ENCODE results near the gene ITPR1.

Gene ITPR1

DNA sequence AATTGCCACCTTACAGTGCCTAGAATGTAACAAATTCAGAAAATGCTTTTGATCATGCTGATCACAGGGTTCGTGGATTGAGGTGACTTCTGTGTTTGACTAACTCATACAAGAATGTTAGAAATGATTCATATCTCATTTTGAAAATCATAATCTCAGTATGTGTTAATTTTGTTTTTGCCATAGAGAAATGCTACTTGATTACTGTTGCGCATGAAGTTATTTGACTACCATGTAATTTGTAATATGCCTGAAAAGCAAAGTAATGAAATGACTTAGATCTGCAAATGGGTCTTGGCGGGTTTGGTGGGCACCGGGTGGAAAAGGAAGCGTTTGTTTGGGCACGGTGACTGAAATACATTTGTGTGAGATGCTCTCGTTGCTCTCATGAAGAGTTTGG lies 312.5 kb downstream of the ITPR1 start:
- no peak for ATAC-seq
- no peak for TF ChIP-seq ZFP30 (CRISPR knock-in tag; IDR thresholded peaks at IDR 0.05)
- no peak for TF ChIP-seq CSDC2 (CRISPR knock-in tag; IDR thresholded peaks at IDR 0.05)
- TF ChIP-seq, protein P1, sequence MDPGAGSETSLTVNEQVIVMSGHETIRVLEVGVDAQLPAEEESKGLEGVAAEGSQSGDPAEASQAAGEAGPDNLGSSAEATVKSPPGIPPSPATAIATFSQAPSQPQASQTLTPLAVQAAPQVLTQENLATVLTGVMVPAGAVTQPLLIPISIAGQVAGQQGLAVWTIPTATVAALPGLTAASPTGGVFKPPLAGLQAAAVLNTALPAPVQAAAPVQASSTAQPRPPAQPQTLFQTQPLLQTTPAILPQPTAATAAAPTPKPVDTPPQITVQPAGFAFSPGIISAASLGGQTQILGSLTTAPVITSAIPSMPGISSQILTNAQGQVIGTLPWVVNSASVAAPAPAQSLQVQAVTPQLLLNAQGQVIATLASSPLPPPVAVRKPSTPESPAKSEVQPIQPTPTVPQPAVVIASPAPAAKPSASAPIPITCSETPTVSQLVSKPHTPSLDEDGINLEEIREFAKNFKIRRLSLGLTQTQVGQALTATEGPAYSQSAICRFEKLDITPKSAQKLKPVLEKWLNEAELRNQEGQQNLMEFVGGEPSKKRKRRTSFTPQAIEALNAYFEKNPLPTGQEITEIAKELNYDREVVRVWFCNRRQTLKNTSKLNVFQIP (CRISPR knock-in tag; IDR thresholded peaks at IDR 0.05; ENCODE audit: borderline replicate concordance, low read depth) = no peak
- no peak for TF ChIP-seq ZNF70 (CRISPR knock-in tag; IDR thresholded peaks at IDR 0.05)
- TF ChIP-seq ZFP3 (CRISPR knock-in tag; IDR thresholded peaks at IDR 0.05) = no peak
- TF ChIP-seq ZC3H10 (CRISPR knock-in tag; IDR thresholded peaks at IDR 0.05) = no peak
- no peak for TF ChIP-seq GLIS3 (CRISPR knock-in tag; IDR thresholded peaks at IDR 0.05)
- no peak for TF ChIP-seq ZNF565 (CRISPR knock-in tag; conservative IDR thresholded peaks at IDR 0.05; ENCODE audit: low read depth)

DNA sequence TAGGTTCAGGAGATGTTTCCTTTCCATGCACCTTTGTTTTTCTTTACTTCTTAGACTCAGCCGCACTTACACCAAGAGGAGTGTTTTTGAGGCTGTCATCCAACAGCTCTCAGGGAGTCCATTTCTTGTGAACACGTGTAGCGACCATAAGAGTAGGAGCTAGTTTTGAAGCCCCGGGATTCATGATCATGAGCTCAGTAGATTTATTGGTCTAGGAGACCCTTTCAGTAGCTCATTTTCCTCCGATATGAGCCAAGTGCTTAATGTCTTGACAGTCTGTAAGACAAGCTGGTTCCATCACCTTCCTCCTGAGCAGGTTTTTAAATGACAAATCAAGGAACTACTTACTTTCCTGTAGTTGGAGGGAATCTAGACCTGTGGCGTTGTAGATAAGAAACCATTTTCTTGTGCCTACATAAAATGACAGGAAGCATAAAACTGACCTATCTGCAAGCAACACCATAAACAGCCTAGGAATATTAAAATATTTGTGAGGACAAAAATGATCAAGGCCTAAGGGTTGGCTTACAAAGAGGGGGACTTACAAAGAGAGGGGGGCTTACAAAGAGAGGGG lies 313.5 kb downstream of the ITPR1 start:
- no peak for ATAC-seq
- TF ChIP-seq, protein P2, sequence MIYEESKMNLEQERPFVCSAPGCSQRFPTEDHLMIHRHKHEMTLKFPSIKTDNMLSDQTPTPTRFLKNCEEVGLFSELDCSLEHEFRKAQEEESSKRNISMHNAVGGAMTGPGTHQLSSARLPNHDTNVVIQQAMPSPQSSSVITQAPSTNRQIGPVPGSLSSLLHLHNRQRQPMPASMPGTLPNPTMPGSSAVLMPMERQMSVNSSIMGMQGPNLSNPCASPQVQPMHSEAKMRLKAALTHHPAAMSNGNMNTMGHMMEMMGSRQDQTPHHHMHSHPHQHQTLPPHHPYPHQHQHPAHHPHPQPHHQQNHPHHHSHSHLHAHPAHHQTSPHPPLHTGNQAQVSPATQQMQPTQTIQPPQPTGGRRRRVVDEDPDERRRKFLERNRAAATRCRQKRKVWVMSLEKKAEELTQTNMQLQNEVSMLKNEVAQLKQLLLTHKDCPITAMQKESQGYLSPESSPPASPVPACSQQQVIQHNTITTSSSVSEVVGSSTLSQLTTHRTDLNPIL (CRISPR knock-in tag; IDR thresholded peaks at IDR 0.05; ENCODE audit: low read depth) = no peak
- TF ChIP-seq ZFP30 (CRISPR knock-in tag; IDR thresholded peaks at IDR 0.05) = no peak
- TF ChIP-seq, protein P3, sequence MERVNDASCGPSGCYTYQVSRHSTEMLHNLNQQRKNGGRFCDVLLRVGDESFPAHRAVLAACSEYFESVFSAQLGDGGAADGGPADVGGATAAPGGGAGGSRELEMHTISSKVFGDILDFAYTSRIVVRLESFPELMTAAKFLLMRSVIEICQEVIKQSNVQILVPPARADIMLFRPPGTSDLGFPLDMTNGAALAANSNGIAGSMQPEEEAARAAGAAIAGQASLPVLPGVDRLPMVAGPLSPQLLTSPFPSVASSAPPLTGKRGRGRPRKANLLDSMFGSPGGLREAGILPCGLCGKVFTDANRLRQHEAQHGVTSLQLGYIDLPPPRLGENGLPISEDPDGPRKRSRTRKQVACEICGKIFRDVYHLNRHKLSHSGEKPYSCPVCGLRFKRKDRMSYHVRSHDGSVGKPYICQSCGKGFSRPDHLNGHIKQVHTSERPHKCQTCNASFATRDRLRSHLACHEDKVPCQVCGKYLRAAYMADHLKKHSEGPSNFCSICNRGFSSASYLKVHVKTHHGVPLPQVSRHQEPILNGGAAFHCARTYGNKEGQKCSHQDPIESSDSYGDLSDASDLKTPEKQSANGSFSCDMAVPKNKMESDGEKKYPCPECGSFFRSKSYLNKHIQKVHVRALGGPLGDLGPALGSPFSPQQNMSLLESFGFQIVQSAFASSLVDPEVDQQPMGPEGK (CRISPR knock-in tag; IDR thresholded peaks at IDR 0.05; ENCODE audit: borderline replicate concordance) = no peak
- TF ChIP-seq, protein P4, sequence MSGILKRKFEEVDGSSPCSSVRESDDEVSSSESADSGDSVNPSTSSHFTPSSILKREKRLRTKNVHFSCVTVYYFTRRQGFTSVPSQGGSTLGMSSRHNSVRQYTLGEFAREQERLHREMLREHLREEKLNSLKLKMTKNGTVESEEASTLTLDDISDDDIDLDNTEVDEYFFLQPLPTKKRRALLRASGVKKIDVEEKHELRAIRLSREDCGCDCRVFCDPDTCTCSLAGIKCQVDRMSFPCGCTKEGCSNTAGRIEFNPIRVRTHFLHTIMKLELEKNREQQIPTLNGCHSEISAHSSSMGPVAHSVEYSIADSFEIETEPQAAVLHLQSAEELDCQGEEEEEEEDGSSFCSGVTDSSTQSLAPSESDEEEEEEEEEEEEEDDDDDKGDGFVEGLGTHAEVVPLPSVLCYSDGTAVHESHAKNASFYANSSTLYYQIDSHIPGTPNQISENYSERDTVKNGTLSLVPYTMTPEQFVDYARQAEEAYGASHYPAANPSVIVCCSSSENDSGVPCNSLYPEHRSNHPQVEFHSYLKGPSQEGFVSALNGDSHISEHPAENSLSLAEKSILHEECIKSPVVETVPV (CRISPR knock-in tag; IDR thresholded peaks at IDR 0.05) = no peak
- TF ChIP-seq ZFP3 (CRISPR knock-in tag; IDR thresholded peaks at IDR 0.05) = no peak
- TF ChIP-seq, protein P5, sequence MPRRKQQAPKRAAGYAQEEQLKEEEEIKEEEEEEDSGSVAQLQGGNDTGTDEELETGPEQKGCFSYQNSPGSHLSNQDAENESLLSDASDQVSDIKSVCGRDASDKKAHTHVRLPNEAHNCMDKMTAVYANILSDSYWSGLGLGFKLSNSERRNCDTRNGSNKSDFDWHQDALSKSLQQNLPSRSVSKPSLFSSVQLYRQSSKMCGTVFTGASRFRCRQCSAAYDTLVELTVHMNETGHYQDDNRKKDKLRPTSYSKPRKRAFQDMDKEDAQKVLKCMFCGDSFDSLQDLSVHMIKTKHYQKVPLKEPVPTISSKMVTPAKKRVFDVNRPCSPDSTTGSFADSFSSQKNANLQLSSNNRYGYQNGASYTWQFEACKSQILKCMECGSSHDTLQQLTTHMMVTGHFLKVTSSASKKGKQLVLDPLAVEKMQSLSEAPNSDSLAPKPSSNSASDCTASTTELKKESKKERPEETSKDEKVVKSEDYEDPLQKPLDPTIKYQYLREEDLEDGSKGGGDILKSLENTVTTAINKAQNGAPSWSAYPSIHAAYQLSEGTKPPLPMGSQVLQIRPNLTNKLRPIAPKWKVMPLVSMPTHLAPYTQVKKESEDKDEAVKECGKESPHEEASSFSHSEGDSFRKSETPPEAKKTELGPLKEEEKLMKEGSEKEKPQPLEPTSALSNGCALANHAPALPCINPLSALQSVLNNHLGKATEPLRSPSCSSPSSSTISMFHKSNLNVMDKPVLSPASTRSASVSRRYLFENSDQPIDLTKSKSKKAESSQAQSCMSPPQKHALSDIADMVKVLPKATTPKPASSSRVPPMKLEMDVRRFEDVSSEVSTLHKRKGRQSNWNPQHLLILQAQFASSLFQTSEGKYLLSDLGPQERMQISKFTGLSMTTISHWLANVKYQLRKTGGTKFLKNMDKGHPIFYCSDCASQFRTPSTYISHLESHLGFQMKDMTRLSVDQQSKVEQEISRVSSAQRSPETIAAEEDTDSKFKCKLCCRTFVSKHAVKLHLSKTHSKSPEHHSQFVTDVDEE (CRISPR knock-in tag; IDR thresholded peaks at IDR 0.05) = no peak
- no peak for TF ChIP-seq ZNF70 (CRISPR knock-in tag; IDR thresholded peaks at IDR 0.05)
- no peak for TF ChIP-seq ZNF8 (CRISPR knock-in tag; IDR thresholded peaks at IDR 0.05)
- TF ChIP-seq PPARA (CRISPR knock-in tag; IDR thresholded peaks at IDR 0.05; ENCODE audit: borderline replicate concordance) = no peak
- no peak for TF ChIP-seq TOX (CRISPR knock-in tag; IDR thresholded peaks at IDR 0.05; ENCODE audit: borderline replicate concordance)
- TF ChIP-seq OSR1 (CRISPR knock-in tag; IDR thresholded peaks at IDR 0.05) = no peak

DNA sequence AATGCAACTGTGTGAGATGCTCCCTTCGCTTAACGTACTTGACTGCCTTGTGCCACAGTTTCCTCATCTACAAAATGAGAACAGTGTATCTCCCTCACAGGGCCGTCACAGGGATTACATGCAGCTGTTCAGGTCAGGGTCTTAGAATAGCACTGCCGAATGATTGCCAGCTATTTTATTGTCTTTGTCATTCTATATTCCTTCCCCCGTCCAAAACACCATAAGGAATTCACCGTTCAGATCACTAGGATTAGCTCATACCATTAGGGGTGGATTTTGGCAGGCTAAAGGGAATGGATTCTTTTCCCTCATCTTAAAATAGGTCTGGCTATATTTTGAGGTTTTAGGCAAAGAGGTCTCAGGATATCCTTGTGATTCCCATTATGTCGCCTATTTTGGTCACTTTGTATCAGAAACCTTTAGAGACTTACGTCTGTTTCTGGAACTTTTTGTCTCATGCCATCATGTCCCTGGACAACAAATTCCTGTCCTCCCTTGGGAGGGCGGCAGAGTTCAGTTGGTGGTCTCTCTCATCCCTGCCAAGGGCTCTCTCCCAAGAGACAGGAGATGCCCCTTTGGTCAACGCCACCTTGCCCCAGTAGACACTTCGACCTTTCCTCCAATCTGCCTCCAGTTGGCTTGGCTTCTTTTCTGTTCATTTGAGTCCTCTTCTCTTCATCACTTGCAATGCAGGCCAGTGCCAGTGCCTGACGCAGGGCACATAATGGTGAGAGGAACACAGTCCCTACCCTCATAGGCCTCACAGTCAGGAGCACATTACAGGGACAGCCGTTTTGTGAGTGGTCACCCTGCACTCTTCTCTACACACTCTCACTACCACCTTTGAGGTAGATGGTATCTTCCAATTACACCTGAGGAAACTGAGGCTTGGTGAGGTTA lies 314.5 kb downstream of the ITPR1 start:
- ATAC-seq = no peak
- TF ChIP-seq, protein P4 (CRISPR knock-in tag; IDR thresholded peaks at IDR 0.05) = no peak
- no peak for TF ChIP-seq ISL1 (CRISPR knock-in tag; IDR thresholded peaks at IDR 0.05)
- TF ChIP-seq ESRRG (CRISPR knock-in tag; IDR thresholded peaks at IDR 0.05) = no peak
- TF ChIP-seq, protein P3 (CRISPR knock-in tag; IDR thresholded peaks at IDR 0.05; ENCODE audit: borderline replicate concordance) = no peak
- no peak for TF ChIP-seq ZNF8 (CRISPR knock-in tag; IDR thresholded peaks at IDR 0.05)
- TF ChIP-seq ZC3H10 (CRISPR knock-in tag; IDR thresholded peaks at IDR 0.05) = no peak
- no peak for TF ChIP-seq TCF4 (CRISPR knock-in tag; IDR thresholded peaks at IDR 0.05; ENCODE audit: borderline replicate concordance)
- no peak for TF ChIP-seq ZFP3 (CRISPR knock-in tag; IDR thresholded peaks at IDR 0.05)
- no peak for TF ChIP-seq ZNF565 (CRISPR knock-in tag; conservative IDR thresholded peaks at IDR 0.05; ENCODE audit: low read depth)
- TF ChIP-seq ARNTL (CRISPR knock-in tag; IDR thresholded peaks at IDR 0.05; ENCODE audit: borderline replicate concordance, low read depth) = no peak
- TF ChIP-seq, protein P2 (CRISPR knock-in tag; IDR thresholded peaks at IDR 0.05; ENCODE audit: low read depth) = no peak
- no peak for TF ChIP-seq BACH2 (CRISPR knock-in tag; IDR thresholded peaks at IDR 0.05; ENCODE audit: borderline replicate concordance)
- TF ChIP-seq TOX (CRISPR knock-in tag; IDR thresholded peaks at IDR 0.05; ENCODE audit: borderline replicate concordance) = no peak
- no peak for TF ChIP-seq ZNF70 (CRISPR knock-in tag; IDR thresholded peaks at IDR 0.05)

All from SK-N-SH treated with all-trans-retinoic acid at 6 μM for 48 hours (cell line).